Activated CD8-positive, alpha-beta T cell treated with anti-CD3 and anti-CD28 coated beads for 36 hours (primary cell): Measurements from ENCODE around the gene SORBS2. TPM values are rescaled to one million over a fixed set of nuclear protein-coding genes. Genes with fewer than 3 reads are reported as not detected.

Experiments
- ATAC-seq: fragments of 200-7000 bp; cut with Tn5 transposase; one replicate; pipeline ENCODE4 v1.10.0; 2021; ENCODE audit warnings: mild to moderate bottlenecking, moderate library complexity
- CTCF ChIA-PET: fragments of 350-600 bp; sonication (Branson Sonifier 250); formaldehyde crosslinking; loops from one replicate; lab custom pipeline; 2021; ENCODE audit warnings: antibody characterized with exemption; lab: Charles Lee
- POLR2A ChIA-PET: fragments of 350-600 bp; sonication (Branson Sonifier 250); formaldehyde crosslinking; loops from one replicate; lab custom pipeline; 2021; ENCODE audit warnings: antibody characterized with exemption; lab: Charles Lee
- DNase-seq: peaks from one replicate; pipeline ENCODE4 v3.0.0-alpha.2; 2020
- H3K27ac Mint-ChIP-seq: one replicate; pipeline ENCODE4 v1.8.0; 2021; ENCODE audit warnings: mild to moderate bottlenecking, mixed read lengths
- H3K27me3 Mint-ChIP-seq: one replicate; pipeline ENCODE4 v1.8.0; 2021; ENCODE audit warnings: mixed read lengths
- H3K36me3 Mint-ChIP-seq: one replicate; pipeline ENCODE4 v1.8.0; 2021; ENCODE audit warnings: low read depth, mixed read lengths
- H3K4me1 Mint-ChIP-seq: one replicate; pipeline ENCODE4 v1.8.0; 2021; ENCODE audit warnings: low read depth, mixed read lengths
- H3K4me3 Mint-ChIP-seq: one replicate; pipeline ENCODE4 v1.8.0; 2021; ENCODE audit warnings: mild to moderate bottlenecking, moderate library complexity, mixed read lengths
- H3K9me3 Mint-ChIP-seq: one replicate; pipeline ENCODE4 v1.8.0; 2021; ENCODE audit warnings: mixed read lengths
- intact Hi-C: fragments of 100-400 bp; cut with micrococcal nuclease; formaldehyde crosslinking; loops from one replicate; pipeline ENCODE4 v1.10.0; 2022
- total RNA-seq, 2 experiments: library from RNA; stranded (reverse); gene quantifications; one replicate each; pipeline ENCODE4 v1.2.3, GENCODE V29; 2021
- TF ChIP-seq, protein P1 (sequence below): fragments of 200-600 bp; IDR thresholded peaks from one replicate; pipeline ENCODE4 v1.8.0; 2022; ENCODE audit warnings: antibody characterized with exemption, mild to moderate bottlenecking

The SORBS2 gene
- total RNA-seq, 2 experiments from 2014 or later, result not detected

DNA sequence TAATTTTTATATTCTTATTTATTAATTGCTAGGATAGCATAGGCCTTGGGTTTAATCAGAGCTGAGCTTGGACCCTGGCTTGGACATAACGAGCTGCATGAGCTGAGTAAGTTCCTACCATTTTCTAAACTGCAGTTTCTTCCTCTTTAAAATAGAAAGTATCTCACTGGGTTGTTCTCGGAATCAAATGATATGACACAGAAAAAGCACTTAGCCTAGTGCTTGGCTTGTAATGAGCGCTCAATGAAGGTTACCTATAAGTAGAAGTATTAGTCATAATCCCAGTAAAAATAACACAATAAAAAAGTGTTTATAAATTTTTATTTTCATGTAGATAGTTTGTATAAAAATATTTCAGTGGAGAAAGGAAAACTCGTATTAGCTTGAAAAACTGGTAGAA lies 163.4 kb downstream of the SORBS2 start:
- TF ChIP-seq, protein P1, sequence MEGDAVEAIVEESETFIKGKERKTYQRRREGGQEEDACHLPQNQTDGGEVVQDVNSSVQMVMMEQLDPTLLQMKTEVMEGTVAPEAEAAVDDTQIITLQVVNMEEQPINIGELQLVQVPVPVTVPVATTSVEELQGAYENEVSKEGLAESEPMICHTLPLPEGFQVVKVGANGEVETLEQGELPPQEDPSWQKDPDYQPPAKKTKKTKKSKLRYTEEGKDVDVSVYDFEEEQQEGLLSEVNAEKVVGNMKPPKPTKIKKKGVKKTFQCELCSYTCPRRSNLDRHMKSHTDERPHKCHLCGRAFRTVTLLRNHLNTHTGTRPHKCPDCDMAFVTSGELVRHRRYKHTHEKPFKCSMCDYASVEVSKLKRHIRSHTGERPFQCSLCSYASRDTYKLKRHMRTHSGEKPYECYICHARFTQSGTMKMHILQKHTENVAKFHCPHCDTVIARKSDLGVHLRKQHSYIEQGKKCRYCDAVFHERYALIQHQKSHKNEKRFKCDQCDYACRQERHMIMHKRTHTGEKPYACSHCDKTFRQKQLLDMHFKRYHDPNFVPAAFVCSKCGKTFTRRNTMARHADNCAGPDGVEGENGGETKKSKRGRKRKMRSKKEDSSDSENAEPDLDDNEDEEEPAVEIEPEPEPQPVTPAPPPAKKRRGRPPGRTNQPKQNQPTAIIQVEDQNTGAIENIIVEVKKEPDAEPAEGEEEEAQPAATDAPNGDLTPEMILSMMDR, result no peak
- H3K27me3 Mint-ChIP-seq, result peaks cover 1% of the 10 kb centered on the region
- no peak overlapping the region for H3K4me3 Mint-ChIP-seq
- no peaks in the 10 kb centered on the region for H3K9me3 Mint-ChIP-seq
- ChIA-PET POLR2A (no interaction called here), CTCF (no interaction called here)
- no peak for ATAC-seq
- no peaks in the 10 kb centered on the region for H3K36me3 Mint-ChIP-seq
- H3K27ac Mint-ChIP-seq, result no peak overlapping the region
- DNase-seq, result no peak
- intact Hi-C loops, result no loop called here
- no peaks in the 10 kb centered on the region for H3K4me1 Mint-ChIP-seq

DNA sequence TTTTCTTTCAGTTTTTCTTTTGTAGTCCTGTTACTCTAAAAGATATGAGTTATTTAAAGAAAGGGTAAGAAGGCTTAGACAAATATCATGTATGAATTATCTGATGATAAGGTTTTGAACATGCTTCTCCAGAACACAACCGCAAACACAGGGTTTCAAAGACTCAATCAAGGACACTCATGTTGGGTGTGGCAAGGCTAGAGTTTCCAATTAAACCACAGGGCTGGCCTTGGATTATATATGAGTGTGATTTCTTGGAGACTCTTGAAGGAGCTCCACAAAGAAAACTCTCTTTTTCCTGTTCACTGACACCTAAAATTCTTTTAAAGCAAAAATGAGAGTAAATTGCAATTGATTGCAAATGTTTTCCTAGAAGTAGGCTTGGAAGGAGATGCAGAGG lies 166.6 kb downstream of the SORBS2 start:
- Mint-ChIP-seq H3K36me3 (no peaks in the 10 kb centered on the region), H3K27me3 (peaks cover 11% of the 10 kb centered on the region), H3K4me3 (no peak overlapping the region), H3K9me3 (no peaks in the 10 kb centered on the region), H3K27ac (no peak overlapping the region), H3K4me1 (no peaks in the 10 kb centered on the region)
- ATAC-seq, result no peak
- TF ChIP-seq, protein P1, result no peak
- ChIA-PET POLR2A (no interaction called here), CTCF (no interaction called here)
- DNase-seq, result no peak
- intact Hi-C loops, result no loop called here

DNA sequence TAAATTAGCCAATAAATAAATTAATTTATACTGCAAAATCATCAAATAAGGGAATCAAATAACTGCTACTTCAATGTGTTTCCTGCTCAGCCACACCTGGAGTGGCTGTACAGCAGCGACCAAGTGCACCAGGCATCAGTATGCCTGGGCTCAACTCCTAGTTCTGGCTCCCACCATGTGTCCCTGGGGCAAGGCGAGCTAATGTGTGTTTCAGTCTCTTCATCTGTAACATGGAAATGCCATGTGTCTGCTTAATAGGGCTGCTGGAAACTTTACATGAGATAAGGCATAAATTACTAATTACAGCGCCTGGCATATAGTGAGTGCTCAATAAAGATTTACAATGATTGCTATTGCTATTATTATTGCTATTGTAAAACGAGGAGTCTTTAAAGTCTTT lies 167.6 kb downstream of the SORBS2 start:
- TF ChIP-seq, protein P1, result no peak
- Mint-ChIP-seq H3K9me3 (no peaks in the 10 kb centered on the region), H3K27me3 (peaks cover 15% of the 10 kb centered on the region), H3K36me3 (no peaks in the 10 kb centered on the region), H3K4me1 (no peaks in the 10 kb centered on the region), H3K27ac (no peak overlapping the region), H3K4me3 (no peak overlapping the region)
- DNase-seq, result no peak
- intact Hi-C loops, result no loop called here
- CTCF ChIA-PET, result interaction anchor here (4.8 kb wide), 1 partner anchor 394 kb away, joined by 30 read pairs; no protein-coding TSS in a partner anchor
- ATAC-seq, result no peak
- POLR2A ChIA-PET, result no interaction called here

DNA sequence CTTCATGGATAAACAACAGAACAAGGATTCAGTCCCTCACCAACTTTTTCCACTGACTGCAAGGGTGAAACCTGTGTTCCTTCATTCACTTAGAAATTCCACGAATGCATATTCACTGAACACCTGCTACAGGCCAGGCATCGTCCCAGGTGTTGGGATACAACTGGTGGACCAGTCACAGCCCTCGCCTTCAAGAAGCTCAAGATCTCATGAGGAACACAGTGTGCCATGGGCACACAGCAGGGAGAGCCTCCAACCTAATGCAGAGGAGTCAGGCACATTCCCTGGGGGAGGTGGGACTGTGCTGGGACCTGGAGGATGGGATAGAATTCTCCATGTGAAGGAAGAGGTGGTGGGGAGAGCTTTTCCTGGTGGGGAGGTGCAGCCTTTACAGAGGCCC lies 169.1 kb downstream of the SORBS2 start:
- DNase-seq (no peak), ATAC-seq (no peak)
- Mint-ChIP-seq H3K36me3 (no peaks in the 10 kb centered on the region), H3K27ac (no peak overlapping the region), H3K4me1 (peaks cover 2% of the 10 kb centered on the region), H3K9me3 (no peaks in the 10 kb centered on the region), H3K4me3 (no peak overlapping the region), H3K27me3 (peaks cover 25% of the 10 kb centered on the region)
- TF ChIP-seq, protein P1, result no peak
- ChIA-PET POLR2A (no interaction called here), CTCF (interaction anchor here (4.8 kb wide), 1 partner anchor 396 kb away, joined by 30 read pairs; no protein-coding TSS in a partner anchor)
- intact Hi-C loops, result no loop called here

DNA sequence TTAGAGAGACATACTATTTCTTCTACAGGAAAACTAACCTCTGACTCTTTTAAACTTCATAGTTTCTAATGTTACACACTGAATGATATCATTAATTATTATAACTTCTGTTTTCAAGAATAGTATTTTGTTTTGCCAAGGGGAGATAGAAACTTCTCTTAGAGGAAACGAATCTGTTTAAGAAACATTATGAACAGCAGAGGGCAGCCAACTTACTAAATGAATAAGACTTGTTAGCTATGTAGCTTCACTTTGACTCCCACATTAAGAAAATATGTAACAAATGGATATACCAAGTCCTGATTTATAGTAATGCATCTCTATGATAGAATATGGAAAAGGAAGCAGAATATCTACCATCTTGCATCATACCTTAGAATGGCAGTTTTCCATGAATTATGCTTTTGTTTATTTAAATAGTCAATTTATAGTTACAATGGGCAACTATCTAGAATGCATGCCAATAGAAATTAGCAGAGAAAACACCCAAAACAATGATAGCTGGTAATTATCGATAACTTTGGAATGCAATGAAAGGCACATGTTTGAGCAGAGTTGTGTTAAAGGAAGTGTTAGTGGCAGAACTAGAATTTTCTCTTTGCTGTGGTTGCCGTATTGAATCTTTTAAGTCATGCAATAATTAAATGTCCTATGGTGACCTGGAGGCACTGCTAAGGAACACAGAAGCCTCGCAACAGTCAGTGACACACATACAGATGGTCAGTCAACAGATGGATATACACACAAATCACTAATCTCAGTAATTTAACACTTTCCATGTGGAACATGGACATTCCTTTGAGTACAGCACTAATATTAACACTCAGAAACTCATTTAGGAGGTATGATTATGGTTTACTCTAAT lies 171.0 kb downstream of the SORBS2 start:
- Mint-ChIP-seq H3K36me3 (no peaks in the 10 kb centered on the region), H3K4me3 (no peak overlapping the region), H3K27ac (no peak overlapping the region), H3K27me3 (peaks cover 31% of the 10 kb centered on the region), H3K9me3 (no peaks in the 10 kb centered on the region), H3K4me1 (peaks cover 2% of the 10 kb centered on the region)
- ATAC-seq, result no peak
- TF ChIP-seq, protein P1, result no peak
- ChIA-PET CTCF (interaction anchor here (0.6 to 4.8 kb wide), 6 partner anchors 8 to 776 kb away, joined by 3 to 30 read pairs (median 4); no protein-coding TSS in a partner anchor), POLR2A (no interaction called here)
- no peak for DNase-seq
- intact Hi-C loops, result no loop called here
